SK-N-SH treated with all-trans-retinoic acid at 6 μM for 48 hours (cell line): ENCODE measurements around the gene PSMB9.

Experiments used
- ATAC-seq: fragments of 200-7000 bp; cut with Tn5 transposase; 3 replicates; pipeline ENCODE4 v1.9.1; 2020; ENCODE audit warnings: mild to moderate bottlenecking, moderate library complexity
- BACH2 ChIP-seq: fragments of 250-450 bp; sonication (Bioruptor Pico); IDR thresholded peaks from 2 replicates; pipeline ENCODE4 v1.9.0; 2021; ENCODE audit warnings: mild to moderate bottlenecking, borderline replicate concordance
- CSDC2 ChIP-seq: fragments of 250-450 bp; sonication (Bioruptor Pico); IDR thresholded peaks from 2 replicates; pipeline ENCODE4 v1.5.0; 2020; ENCODE audit warnings: mild to moderate bottlenecking, moderate library complexity
- ESRRG ChIP-seq: fragments of 250-450 bp; sonication (Bioruptor Pico); IDR thresholded peaks from 2 replicates; pipeline ENCODE4 v1.6.1; 2021; ENCODE audit warnings: mild to moderate bottlenecking
- GLIS3 ChIP-seq: fragments of 250-450 bp; sonication (Bioruptor Pico); IDR thresholded peaks from 2 replicates; pipeline ENCODE4 v1.5.0; 2020; ENCODE audit warnings: mild to moderate bottlenecking, moderate library complexity
- ISL1 ChIP-seq: fragments of 250-450 bp; sonication (Bioruptor Pico); IDR thresholded peaks from 2 replicates; pipeline ENCODE4 v2.1.2; 2022; ENCODE audit warnings: mild to moderate bottlenecking, moderate library complexity
- OSR1 ChIP-seq: fragments of 250-450 bp; sonication (Bioruptor Pico); IDR thresholded peaks from 2 replicates; pipeline ENCODE4 v1.8.0; 2022; ENCODE audit warnings: moderate library complexity, mild to moderate bottlenecking, inconsistent platforms
- PPARA ChIP-seq: fragments of 250-450 bp; sonication (Bioruptor Pico); IDR thresholded peaks from 2 replicates; pipeline ENCODE4 v1.5.0; 2020; ENCODE audit warnings: mild to moderate bottlenecking, borderline replicate concordance
- RARB ChIP-seq: fragments of 250-450 bp; sonication (Bioruptor Pico); IDR thresholded peaks from 2 replicates; pipeline ENCODE4 v1.8.0; 2021; ENCODE audit warnings: mild to moderate bottlenecking, moderate library complexity
- SNAI2 ChIP-seq: fragments of 250-450 bp; sonication (Bioruptor Pico); IDR thresholded peaks from 2 replicates; pipeline ENCODE4 v1.5.0; 2020; ENCODE audit warnings: mild to moderate bottlenecking, moderate library complexity
- TCF4 ChIP-seq: fragments of 250-450 bp; sonication (Bioruptor Pico); IDR thresholded peaks from 2 replicates; pipeline ENCODE4 v1.8.0; 2021; ENCODE audit warnings: mild to moderate bottlenecking, moderate library complexity, borderline replicate concordance
- TOX ChIP-seq: fragments of 250-450 bp; sonication (Bioruptor Pico); IDR thresholded peaks from 2 replicates; pipeline ENCODE4 v1.8.0; 2021; ENCODE audit warnings: mild to moderate bottlenecking, moderate library complexity, borderline replicate concordance
- ZC3H10 ChIP-seq: fragments of 250-450 bp; sonication (Bioruptor Pico); IDR thresholded peaks from 2 replicates; pipeline ENCODE4 v1.5.1; 2021; ENCODE audit warnings: mild to moderate bottlenecking, moderate library complexity
- ZFP3 ChIP-seq: fragments of 250-450 bp; sonication (Bioruptor Pico); IDR thresholded peaks from 2 replicates; pipeline ENCODE4 v1.5.0; 2020; ENCODE audit warnings: mild to moderate bottlenecking, moderate library complexity
- ZFP30 ChIP-seq: fragments of 450-650 bp; formaldehyde crosslinking; IDR thresholded peaks from 2 replicates; pipeline ENCODE4 v1.5.0; 2022; ENCODE audit warnings: mild to moderate bottlenecking, moderate library complexity
- ZNF565 ChIP-seq: fragments of 450-650 bp; formaldehyde crosslinking; conservative IDR thresholded peaks from 2 replicates; pipeline ENCODE4 v1.5.0; 2020; ENCODE audit warnings: low read depth, mild to moderate bottlenecking, moderate library complexity
- ZNF70 ChIP-seq: fragments of 450-650 bp; formaldehyde crosslinking; IDR thresholded peaks from 2 replicates; pipeline ENCODE4 v1.5.0; 2020; ENCODE audit warnings: mild to moderate bottlenecking, moderate library complexity
- TF ChIP-seq, protein P1 (sequence below): fragments of 250-450 bp; sonication (Bioruptor Pico); IDR thresholded peaks from 2 replicates; pipeline ENCODE4 v1.8.0; 2021; ENCODE audit warnings: low read depth, mild to moderate bottlenecking, moderate library complexity, borderline replicate concordance
- TF ChIP-seq, protein P2 (sequence below): fragments of 250-450 bp; sonication (Bioruptor Pico); IDR thresholded peaks from 2 replicates; pipeline ENCODE4 v1.5.1; 2021; ENCODE audit warnings: mild to moderate bottlenecking, moderate library complexity
- TF ChIP-seq, protein P3 (sequence below): fragments of 250-450 bp; sonication (Bioruptor Pico); IDR thresholded peaks from 2 replicates; pipeline ENCODE4 v1.5.1; 2020; ENCODE audit warnings: low read depth, mild to moderate bottlenecking, moderate library complexity
- TF ChIP-seq, protein P4 (sequence below): fragments of 250-450 bp; sonication (Bioruptor Pico); IDR thresholded peaks from 2 replicates; pipeline ENCODE4 v1.5.0; 2020; ENCODE audit warnings: mild to moderate bottlenecking, moderate library complexity
- TF ChIP-seq, protein P5 (sequence below): fragments of 250-450 bp; sonication (Bioruptor Pico); IDR thresholded peaks from 2 replicates; pipeline ENCODE4 v1.8.0; 2020; ENCODE audit warnings: mild to moderate bottlenecking, moderate library complexity, borderline replicate concordance

The PSMB9 gene

DNA sequence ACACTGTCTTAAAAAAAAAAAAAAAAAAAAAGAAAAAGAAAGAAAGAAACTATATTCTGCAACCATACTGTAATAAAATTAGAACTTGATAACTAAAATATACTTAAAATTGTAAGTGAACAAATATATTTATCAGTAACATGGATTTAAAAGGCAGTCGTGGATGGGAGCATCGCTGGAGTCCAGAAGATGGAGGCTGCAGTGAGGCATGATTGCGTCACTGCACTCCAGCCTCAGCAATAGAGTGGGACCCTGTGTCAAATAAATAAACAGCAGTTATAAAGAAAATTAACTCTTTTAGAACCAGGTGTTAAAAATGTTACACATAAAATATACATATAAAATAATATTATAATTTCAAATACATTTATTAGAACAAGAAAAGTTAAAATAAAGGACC is 8.7 kb downstream of the PSMB9 start:
- TF ChIP-seq SNAI2 (CRISPR knock-in tag) (no peak), ZNF70 (CRISPR knock-in tag) (no peak), TOX (no peak)

DNA sequence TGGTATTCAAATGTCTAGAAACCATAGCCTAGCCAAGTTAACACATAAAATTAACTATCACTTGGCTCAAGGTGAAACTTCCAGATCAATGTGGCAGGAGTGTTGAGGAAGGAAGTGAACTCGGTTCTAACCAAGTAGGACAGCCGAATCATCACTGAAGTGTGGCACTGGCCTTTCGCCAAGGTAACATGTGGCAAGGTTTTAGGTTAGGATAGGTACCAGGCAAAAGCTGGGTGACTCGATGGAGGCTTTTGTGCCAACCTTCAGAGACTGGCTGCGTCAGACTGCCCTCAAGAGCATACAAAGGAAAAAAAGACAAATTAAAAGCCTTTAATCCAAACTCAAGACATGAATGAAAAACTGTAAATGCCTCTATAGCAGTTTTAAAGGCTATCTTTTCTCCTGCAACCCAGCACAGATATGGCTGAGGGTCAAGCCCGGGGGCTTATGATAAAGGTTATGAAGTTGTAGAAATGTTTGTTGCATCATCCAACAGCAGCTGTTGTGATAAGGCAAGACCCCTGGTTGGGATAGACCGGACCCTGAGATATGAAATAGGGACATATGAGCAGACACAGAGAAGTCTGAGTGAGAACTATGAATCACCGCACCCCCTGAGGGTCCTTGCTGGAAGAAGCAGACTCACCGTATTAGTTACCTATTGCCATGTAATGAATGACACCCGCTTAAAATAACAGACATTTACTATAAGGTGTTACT is 11.9 kb downstream of the PSMB9 start:
- TF ChIP-seq ZFP3 (CRISPR knock-in tag), result no peak
- TF ChIP-seq, protein P1, sequence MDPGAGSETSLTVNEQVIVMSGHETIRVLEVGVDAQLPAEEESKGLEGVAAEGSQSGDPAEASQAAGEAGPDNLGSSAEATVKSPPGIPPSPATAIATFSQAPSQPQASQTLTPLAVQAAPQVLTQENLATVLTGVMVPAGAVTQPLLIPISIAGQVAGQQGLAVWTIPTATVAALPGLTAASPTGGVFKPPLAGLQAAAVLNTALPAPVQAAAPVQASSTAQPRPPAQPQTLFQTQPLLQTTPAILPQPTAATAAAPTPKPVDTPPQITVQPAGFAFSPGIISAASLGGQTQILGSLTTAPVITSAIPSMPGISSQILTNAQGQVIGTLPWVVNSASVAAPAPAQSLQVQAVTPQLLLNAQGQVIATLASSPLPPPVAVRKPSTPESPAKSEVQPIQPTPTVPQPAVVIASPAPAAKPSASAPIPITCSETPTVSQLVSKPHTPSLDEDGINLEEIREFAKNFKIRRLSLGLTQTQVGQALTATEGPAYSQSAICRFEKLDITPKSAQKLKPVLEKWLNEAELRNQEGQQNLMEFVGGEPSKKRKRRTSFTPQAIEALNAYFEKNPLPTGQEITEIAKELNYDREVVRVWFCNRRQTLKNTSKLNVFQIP (CRISPR knock-in tag), result no peak
- TF ChIP-seq RARB, result no peak
- TF ChIP-seq TOX, result no peak
- no peak for TF ChIP-seq GLIS3 (CRISPR knock-in tag)
- TF ChIP-seq BACH2 (CRISPR knock-in tag), result no peak
- no peak for TF ChIP-seq SNAI2 (CRISPR knock-in tag)
- no peak for TF ChIP-seq ESRRG (CRISPR knock-in tag)
- TF ChIP-seq, protein P2, sequence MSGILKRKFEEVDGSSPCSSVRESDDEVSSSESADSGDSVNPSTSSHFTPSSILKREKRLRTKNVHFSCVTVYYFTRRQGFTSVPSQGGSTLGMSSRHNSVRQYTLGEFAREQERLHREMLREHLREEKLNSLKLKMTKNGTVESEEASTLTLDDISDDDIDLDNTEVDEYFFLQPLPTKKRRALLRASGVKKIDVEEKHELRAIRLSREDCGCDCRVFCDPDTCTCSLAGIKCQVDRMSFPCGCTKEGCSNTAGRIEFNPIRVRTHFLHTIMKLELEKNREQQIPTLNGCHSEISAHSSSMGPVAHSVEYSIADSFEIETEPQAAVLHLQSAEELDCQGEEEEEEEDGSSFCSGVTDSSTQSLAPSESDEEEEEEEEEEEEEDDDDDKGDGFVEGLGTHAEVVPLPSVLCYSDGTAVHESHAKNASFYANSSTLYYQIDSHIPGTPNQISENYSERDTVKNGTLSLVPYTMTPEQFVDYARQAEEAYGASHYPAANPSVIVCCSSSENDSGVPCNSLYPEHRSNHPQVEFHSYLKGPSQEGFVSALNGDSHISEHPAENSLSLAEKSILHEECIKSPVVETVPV, result no peak
- no peak for TF ChIP-seq TCF4 (CRISPR knock-in tag)
- no peak for TF ChIP-seq OSR1
- TF ChIP-seq PPARA (CRISPR knock-in tag), result no peak
- TF ChIP-seq, protein P3, sequence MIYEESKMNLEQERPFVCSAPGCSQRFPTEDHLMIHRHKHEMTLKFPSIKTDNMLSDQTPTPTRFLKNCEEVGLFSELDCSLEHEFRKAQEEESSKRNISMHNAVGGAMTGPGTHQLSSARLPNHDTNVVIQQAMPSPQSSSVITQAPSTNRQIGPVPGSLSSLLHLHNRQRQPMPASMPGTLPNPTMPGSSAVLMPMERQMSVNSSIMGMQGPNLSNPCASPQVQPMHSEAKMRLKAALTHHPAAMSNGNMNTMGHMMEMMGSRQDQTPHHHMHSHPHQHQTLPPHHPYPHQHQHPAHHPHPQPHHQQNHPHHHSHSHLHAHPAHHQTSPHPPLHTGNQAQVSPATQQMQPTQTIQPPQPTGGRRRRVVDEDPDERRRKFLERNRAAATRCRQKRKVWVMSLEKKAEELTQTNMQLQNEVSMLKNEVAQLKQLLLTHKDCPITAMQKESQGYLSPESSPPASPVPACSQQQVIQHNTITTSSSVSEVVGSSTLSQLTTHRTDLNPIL, result no peak
- no peak for TF ChIP-seq ZFP30
- TF ChIP-seq ZNF70 (CRISPR knock-in tag), result no peak
- TF ChIP-seq, protein P4, sequence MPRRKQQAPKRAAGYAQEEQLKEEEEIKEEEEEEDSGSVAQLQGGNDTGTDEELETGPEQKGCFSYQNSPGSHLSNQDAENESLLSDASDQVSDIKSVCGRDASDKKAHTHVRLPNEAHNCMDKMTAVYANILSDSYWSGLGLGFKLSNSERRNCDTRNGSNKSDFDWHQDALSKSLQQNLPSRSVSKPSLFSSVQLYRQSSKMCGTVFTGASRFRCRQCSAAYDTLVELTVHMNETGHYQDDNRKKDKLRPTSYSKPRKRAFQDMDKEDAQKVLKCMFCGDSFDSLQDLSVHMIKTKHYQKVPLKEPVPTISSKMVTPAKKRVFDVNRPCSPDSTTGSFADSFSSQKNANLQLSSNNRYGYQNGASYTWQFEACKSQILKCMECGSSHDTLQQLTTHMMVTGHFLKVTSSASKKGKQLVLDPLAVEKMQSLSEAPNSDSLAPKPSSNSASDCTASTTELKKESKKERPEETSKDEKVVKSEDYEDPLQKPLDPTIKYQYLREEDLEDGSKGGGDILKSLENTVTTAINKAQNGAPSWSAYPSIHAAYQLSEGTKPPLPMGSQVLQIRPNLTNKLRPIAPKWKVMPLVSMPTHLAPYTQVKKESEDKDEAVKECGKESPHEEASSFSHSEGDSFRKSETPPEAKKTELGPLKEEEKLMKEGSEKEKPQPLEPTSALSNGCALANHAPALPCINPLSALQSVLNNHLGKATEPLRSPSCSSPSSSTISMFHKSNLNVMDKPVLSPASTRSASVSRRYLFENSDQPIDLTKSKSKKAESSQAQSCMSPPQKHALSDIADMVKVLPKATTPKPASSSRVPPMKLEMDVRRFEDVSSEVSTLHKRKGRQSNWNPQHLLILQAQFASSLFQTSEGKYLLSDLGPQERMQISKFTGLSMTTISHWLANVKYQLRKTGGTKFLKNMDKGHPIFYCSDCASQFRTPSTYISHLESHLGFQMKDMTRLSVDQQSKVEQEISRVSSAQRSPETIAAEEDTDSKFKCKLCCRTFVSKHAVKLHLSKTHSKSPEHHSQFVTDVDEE (CRISPR knock-in tag), result no peak
- TF ChIP-seq ISL1, result no peak
- TF ChIP-seq ZNF565 (CRISPR knock-in tag), result no peak
- TF ChIP-seq, protein P5, sequence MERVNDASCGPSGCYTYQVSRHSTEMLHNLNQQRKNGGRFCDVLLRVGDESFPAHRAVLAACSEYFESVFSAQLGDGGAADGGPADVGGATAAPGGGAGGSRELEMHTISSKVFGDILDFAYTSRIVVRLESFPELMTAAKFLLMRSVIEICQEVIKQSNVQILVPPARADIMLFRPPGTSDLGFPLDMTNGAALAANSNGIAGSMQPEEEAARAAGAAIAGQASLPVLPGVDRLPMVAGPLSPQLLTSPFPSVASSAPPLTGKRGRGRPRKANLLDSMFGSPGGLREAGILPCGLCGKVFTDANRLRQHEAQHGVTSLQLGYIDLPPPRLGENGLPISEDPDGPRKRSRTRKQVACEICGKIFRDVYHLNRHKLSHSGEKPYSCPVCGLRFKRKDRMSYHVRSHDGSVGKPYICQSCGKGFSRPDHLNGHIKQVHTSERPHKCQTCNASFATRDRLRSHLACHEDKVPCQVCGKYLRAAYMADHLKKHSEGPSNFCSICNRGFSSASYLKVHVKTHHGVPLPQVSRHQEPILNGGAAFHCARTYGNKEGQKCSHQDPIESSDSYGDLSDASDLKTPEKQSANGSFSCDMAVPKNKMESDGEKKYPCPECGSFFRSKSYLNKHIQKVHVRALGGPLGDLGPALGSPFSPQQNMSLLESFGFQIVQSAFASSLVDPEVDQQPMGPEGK, result no peak
- TF ChIP-seq ZC3H10, result no peak
- TF ChIP-seq, all 23 proteins: peak for 0
- ATAC-seq, result no peak

More for the DNA sequence above, 8.7 kb downstream of the PSMB9 start:
- ATAC-seq, result no peak

DNA sequence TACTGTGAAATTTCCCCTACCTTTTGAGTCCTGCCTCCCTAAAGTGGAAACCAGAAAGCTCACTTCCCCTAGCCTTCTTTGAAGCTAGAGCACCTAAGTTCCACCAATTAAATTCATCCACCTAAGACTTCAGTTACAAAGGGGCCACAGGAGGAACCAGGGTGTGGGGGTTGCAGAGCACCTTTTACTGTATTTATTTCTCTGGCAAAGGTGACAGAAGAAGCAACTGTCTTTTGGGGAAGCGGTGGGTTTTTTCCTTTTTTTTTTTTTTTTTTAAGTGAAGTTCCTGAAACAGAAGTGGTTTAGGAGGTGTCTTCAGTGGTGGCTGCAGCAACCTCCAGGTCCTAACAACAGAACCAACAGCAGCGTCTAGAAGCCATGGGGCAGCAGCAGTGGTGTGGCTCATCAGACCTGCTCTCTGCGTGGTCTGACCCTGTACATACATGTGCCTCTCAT is 13.1 kb downstream of the PSMB9 start:
- ATAC-seq, result peak; percentile 56
- TF ChIP-seq ZNF565 (CRISPR knock-in tag) (no peak), RARB (no peak), CSDC2 (no peak)
- TF ChIP-seq, protein P3, result no peak
